Gastrocnemius medialis (tissue), 4 donors: ENCODE results near the gene DDX28. TPM values are rescaled to one million over a fixed set of nuclear protein-coding genes. Genes with fewer than 3 reads are reported as not detected.
A peak's percentile ranks its signal among the peaks of the same experiment; 100 is the strongest.
"Not testable (repeated sequence)": the region's sequence is repeated elsewhere in the genome, so short reads cannot be mapped to it uniquely, and the experiment has no call there.

Experiments
- ATAC-seq, 2 donors: fragments of 150-250 bp; one replicate each; pipeline ENCODE4 v1.9.1; 2016
- DNase-seq, 2 donors: peaks; one replicate each; pipeline ENCODE4 v3.0.0-alpha.2; 2019
- H3K27ac ChIP-seq, 4 donors: fragments of 200-600 bp; sonication (generic); 1 replicate in 1 of 4; 2 replicates in 3 of 4; pipeline ENCODE4 v1.5.1; 2016 to 2018; ENCODE audit warnings: mild to moderate bottlenecking in 2 of 4, moderate library complexity in 1 of 4
- H3K27me3 ChIP-seq, 3 donors: fragments of 200-600 bp; sonication (generic) in 2 of 3; 1 replicate in 1 of 3; 2 replicates in 2 of 3; pipeline versions ENCODE4 v1.5.1 to v1.6.0; 2016 to 2019; ENCODE audit warnings: mild to moderate bottlenecking in 1 of 3, moderate library complexity in 1 of 3
- H3K36me3 ChIP-seq, 2 donors: fragments of 200-600 bp; sonication (generic) in 1 of 2; one replicate each; pipeline ENCODE4 v1.5.1; 2017 to 2018
- H3K4me1 ChIP-seq, 2 donors: fragments of 200-600 bp; sonication (generic) in 1 of 2; one replicate each; pipeline ENCODE4 v1.5.1; 2016 to 2017; ENCODE audit warnings: mild to moderate bottlenecking in 2 of 2
- H3K4me3 ChIP-seq, 4 donors: fragments of 200-600 bp; sonication (generic) in 3 of 4; 1 replicate in 1 of 4; 2 replicates in 3 of 4; pipeline ENCODE4 v1.5.1; 2016 to 2019; ENCODE audit warnings: mild to moderate bottlenecking in 2 of 4
- H3K9me3 ChIP-seq, 3 donors: fragments of 200-600 bp; sonication (generic) in 2 of 3; 1 replicate in 1 of 3; 2 replicates in 2 of 3; pipeline ENCODE4 v1.5.1; 2016 to 2019
- CTCF ChIP-seq, 5 experiments: fragments of 450-650 bp in 3 of 5; fragments of 200-600 bp in 2 of 5; sonication (generic) in 2 of 5; IDR thresholded peaks in 4 of 5; conservative IDR thresholded peaks in 1 of 5; 1 replicate in 4 of 5; 2 replicates in 1 of 5; pipeline ENCODE4 v1.5.1; 2016 to 2019; ENCODE audit warnings: antibody characterized with exemption in 5 of 5, mild to moderate bottlenecking in 3 of 5, moderate library complexity in 3 of 5
- POLR2A ChIP-seq, 2 donors: fragments of 450-650 bp; IDR thresholded peaks; one replicate each; pipeline ENCODE4 v1.6.1; 2017; ENCODE audit warnings: antibody characterized with exemption in 2 of 2, mild to moderate bottlenecking in 2 of 2, moderate library complexity in 2 of 2
- in situ Hi-C, 4 donors: fragments of 200-750 bp; cut with MboI; loops; one replicate each; pipeline versions ENCODE4 v1.15.0 to v1.8.0; 2017; ENCODE audit warnings: low sequenced_read_pairs in 4 of 4
- intact Hi-C: fragments of 100-400 bp; cut with DNase I; formaldehyde crosslinking; loops from one replicate; pipeline ENCODE4 v1.15.1; 2023; ENCODE audit warnings: low total_unique reads
- total RNA-seq, 4 donors: library from RNA; depleted of rRNA; stranded (reverse); fragments of >200 nt; gene quantifications; one replicate each; pipeline versions ENCODE4 v1.1.0 to v1.2.3, GENCODE V29; 2016

DDX28 gene
- total RNA-seq, 4 donors from 2014 or later, result 6.2 to 16.1 (median 10.4) TPM

- peak in 1 of 2 donors; percentile 51 for ATAC-seq
- intact Hi-C loops (no loop called here), in situ Hi-C loops (loop anchor here in 2 of 4 donors (25.0 kb wide), 2 partner anchors 223 to 348 kb away; partner anchors contain the start of genes RANBP10 (in 1 of the 2) and TSNAXIP1 (in 1 of the 2))
- peaks cover 9 to 10% of the 10 kb centered on the region in 2 donors for H3K4me1 ChIP-seq
- H3K36me3 ChIP-seq, result no peaks in the 10 kb centered on the region
- H3K27ac ChIP-seq, result peak overlapping the region in 2 of 4 donors; percentile 9 to 21
- H3K9me3 ChIP-seq, result no peaks in the 10 kb centered on the region
- no peak overlapping the region for H3K4me3 ChIP-seq
- no peaks in the 10 kb centered on the region for H3K27me3 ChIP-seq
- DNase-seq, result no peak
- TF ChIP-seq CTCF (IDR thresholded peaks at IDR 0.05 in 4 of 5, conservative IDR thresholded peaks at IDR 0.05 in 1 of 5) (no peak), POLR2A (IDR thresholded peaks at IDR 0.05) (no peak)
These were observed 12.2 kb upstream of the DDX28 start for GRCh38 chr16:68035227-68035626.

GRCh38 chr16:68033101-68033500 is 10.1 kb upstream of the DDX28 start:
- H3K4me3 ChIP-seq, result no peak overlapping the region
- H3K27me3 ChIP-seq, result no peaks in the 10 kb centered on the region
- no peak overlapping the region for H3K27ac ChIP-seq
- no peaks in the 10 kb centered on the region for H3K9me3 ChIP-seq
- in situ Hi-C loops (loop anchor here in 2 of 4 donors (25.0 kb wide), 2 partner anchors 221 to 346 kb away; partner anchors contain the start of genes RANBP10 (in 1 of the 2) and TSNAXIP1 (in 1 of the 2)), intact Hi-C loops (loop anchor here (5.0 kb wide), 1 partner anchor 526 kb away; no protein-coding TSS in a partner anchor)
- no peaks in the 10 kb centered on the region for H3K36me3 ChIP-seq
- ATAC-seq (no peak), DNase-seq (no peak)
- H3K4me1 ChIP-seq, result peaks cover 6 to 10% of the 10 kb centered on the region in 2 donors
- no peak for TF ChIP-seq POLR2A (IDR thresholded peaks at IDR 0.05)
- no peak for TF ChIP-seq CTCF (IDR thresholded peaks at IDR 0.05 in 4 of 5, conservative IDR thresholded peaks at IDR 0.05 in 1 of 5)

GRCh38 chr16:68031951-68032350 is 8.9 kb upstream of the DDX28 start:
- no peaks in the 10 kb centered on the region for H3K36me3 ChIP-seq
- no peaks in the 10 kb centered on the region for H3K27me3 ChIP-seq
- in situ Hi-C loops (loop anchor here in 2 of 4 donors (25.0 kb wide), 2 partner anchors 220 to 345 kb away; partner anchors contain the start of genes RANBP10 (in 1 of the 2) and TSNAXIP1 (in 1 of the 2)), intact Hi-C loops (loop anchor here (5.0 kb wide), 1 partner anchor 525 kb away; no protein-coding TSS in a partner anchor)
- TF ChIP-seq CTCF (IDR thresholded peaks at IDR 0.05 in 4 of 5, conservative IDR thresholded peaks at IDR 0.05 in 1 of 5) (no peak), POLR2A (IDR thresholded peaks at IDR 0.05) (no peak)
- DNase-seq (no peak), ATAC-seq (no peak)
- no peaks in the 10 kb centered on the region for H3K9me3 ChIP-seq
- H3K4me1 ChIP-seq, result peaks cover 4 to 10% of the 10 kb centered on the region in 2 donors
- no peak overlapping the region for H3K4me3 ChIP-seq
- no peak overlapping the region for H3K27ac ChIP-seq

- H3K36me3 ChIP-seq, ATAC-seq, H3K27me3 ChIP-seq, H3K4me3 ChIP-seq, H3K9me3 ChIP-seq, H3K27ac ChIP-seq, DNase-seq, H3K4me1 ChIP-seq: not testable (repeated sequence)
- intact Hi-C loops (loop anchor here (5.0 kb wide), 1 partner anchor 523 kb away; no protein-coding TSS in a partner anchor), in situ Hi-C loops (loop anchor here in 2 of 4 donors (25.0 kb wide), 2 partner anchors 218 to 343 kb away; partner anchors contain the start of genes RANBP10 (in 1 of the 2) and TSNAXIP1 (in 1 of the 2))
These were observed 7.1 kb upstream of the DDX28 start for GRCh38 chr16:68030108-68030507.

- H3K27ac ChIP-seq, result no peak overlapping the region
- H3K4me1 ChIP-seq, result peaks cover 4 to 10% of the 10 kb centered on the region in 2 donors
- in situ Hi-C loops, result loop anchor here in 2 of 4 donors (25.0 kb wide), 2 partner anchors 217 to 342 kb away; partner anchors contain the start of genes RANBP10 (in 1 of the 2) and TSNAXIP1 (in 1 of the 2)
- intact Hi-C loops, result no loop called here
- no peaks in the 10 kb centered on the region for H3K27me3 ChIP-seq
- H3K9me3 ChIP-seq, result no peaks in the 10 kb centered on the region
- no peak overlapping the region for H3K4me3 ChIP-seq
- H3K36me3 ChIP-seq, result peaks cover 0 to 6% of the 10 kb centered on the region in 2 donors
- no peak for DNase-seq
- no peak for TF ChIP-seq POLR2A (IDR thresholded peaks at IDR 0.05)
- TF ChIP-seq CTCF (IDR thresholded peaks at IDR 0.05 in 4 of 5, conservative IDR thresholded peaks at IDR 0.05 in 1 of 5), result no peak
- no peak for ATAC-seq
These were observed 6.0 kb upstream of the DDX28 start for GRCh38 chr16:68028996-68029395.
